Measurements from ENCODE around the gene MICAL2.
A peak's percentile ranks its signal among the peaks of the same experiment; 100 is the strongest.

DNA sequence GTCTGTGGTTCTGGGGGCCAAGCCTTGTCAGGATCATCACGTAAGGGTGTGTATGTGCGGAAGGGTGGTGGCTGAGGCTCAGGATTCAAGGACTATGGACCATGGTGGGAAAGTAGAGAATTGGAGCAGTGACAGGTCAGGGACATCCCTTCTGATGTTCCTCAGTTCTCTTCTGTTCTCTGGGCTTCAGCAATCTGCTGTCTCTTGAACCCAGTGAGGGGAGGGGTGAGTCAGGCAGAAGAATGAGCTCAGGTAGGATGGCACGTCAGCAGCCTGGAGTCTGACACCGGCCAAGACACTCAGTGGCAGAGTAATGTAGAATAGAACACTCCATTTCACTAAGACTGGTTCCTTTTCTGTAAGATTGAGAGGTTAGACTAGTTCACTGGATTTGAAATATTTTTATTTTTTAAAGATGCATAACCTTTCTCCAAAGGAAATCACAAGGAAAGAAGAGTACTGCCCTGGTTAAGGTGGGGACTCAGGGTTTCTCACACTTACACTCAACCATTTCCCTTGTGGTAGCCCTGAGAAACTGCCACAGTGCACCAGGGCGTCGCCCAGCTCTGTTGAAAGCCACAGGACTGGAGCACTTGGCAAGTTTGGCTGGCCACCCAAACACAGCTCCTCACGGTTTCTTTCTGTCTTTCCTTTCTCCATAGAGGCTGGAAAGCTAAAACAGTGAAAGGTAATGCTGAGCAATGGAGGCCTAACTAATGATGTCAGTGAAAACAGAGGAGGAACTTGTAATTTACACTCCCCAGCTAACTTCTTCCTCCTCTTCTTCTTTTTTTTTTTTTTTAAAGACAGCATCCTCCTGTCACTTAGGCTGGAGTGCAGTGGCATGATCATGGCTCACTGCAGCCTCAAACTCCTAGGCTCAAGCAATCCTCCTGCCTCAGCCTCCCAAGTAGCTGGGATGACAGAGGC lies 23.1 kb upstream of the MICAL2 start:
- TF ChIP-seq TCF7L2 (IDR thresholded peaks at IDR 0.05; ENCODE audit: borderline replicate concordance, extremely low read depth, insufficient read depth, insufficient read length) (no peak), JUND (IDR thresholded peaks at IDR 0.05) (peak; percentile 35), POLR2A (IDR thresholded peaks at IDR 0.05; ENCODE audit: borderline replicate concordance, extremely low read depth, insufficient read depth, insufficient read length) (no peak), SP1 (IDR thresholded peaks at IDR 0.05; ENCODE audit: low read depth) (no peak; the same call in 1 of the 2 replicates), RAD21 (IDR thresholded peaks at IDR 0.05; ENCODE audit: low read depth) (no peak), SIN3A (IDR thresholded peaks at IDR 0.05; ENCODE audit: low read depth) (no peak; the same call in 1 of the 2 replicates), EZH2phosphoT487 (IDR thresholded peaks at IDR 0.05; ENCODE audit: borderline replicate concordance) (no peak), YY1 (IDR thresholded peaks at IDR 0.05; ENCODE audit: extremely low read depth, insufficient replicate concordance, low read depth, low read length) (no peak), POLR2AphosphoS5 (IDR thresholded peaks at IDR 0.05; ENCODE audit: low read depth, low read length) (0 out of 2 replicates have a peak, but pooled peaks have one; percentile 3), EZH2 (IDR thresholded peaks at IDR 0.05) (no peak)
- TF ChIP-seq, protein P1, sequence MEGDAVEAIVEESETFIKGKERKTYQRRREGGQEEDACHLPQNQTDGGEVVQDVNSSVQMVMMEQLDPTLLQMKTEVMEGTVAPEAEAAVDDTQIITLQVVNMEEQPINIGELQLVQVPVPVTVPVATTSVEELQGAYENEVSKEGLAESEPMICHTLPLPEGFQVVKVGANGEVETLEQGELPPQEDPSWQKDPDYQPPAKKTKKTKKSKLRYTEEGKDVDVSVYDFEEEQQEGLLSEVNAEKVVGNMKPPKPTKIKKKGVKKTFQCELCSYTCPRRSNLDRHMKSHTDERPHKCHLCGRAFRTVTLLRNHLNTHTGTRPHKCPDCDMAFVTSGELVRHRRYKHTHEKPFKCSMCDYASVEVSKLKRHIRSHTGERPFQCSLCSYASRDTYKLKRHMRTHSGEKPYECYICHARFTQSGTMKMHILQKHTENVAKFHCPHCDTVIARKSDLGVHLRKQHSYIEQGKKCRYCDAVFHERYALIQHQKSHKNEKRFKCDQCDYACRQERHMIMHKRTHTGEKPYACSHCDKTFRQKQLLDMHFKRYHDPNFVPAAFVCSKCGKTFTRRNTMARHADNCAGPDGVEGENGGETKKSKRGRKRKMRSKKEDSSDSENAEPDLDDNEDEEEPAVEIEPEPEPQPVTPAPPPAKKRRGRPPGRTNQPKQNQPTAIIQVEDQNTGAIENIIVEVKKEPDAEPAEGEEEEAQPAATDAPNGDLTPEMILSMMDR (IDR thresholded peaks at IDR 0.05 in 2 of 3, conservative IDR thresholded peaks at IDR 0.05 in 1 of 3; ENCODE audit: borderline replicate concordance in 1 of 3, insufficient read depth in 1 of 3, low read depth in 2 of 3, low read length in 2 of 3), result peak in 2 of 3 experiments; percentile 34 to 40; a peak in 3 of 6 replicates
- TF ChIP-seq, protein P2, sequence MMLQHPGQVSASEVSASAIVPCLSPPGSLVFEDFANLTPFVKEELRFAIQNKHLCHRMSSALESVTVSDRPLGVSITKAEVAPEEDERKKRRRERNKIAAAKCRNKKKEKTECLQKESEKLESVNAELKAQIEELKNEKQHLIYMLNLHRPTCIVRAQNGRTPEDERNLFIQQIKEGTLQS (IDR thresholded peaks at IDR 0.05), result no peak

All from HCT116 (cell line).